Gastroesophageal sphincter (tissue), 4 donors: Measurements from ENCODE around the gene MSANTD1. TPM values are rescaled to one million over a fixed set of nuclear protein-coding genes. Genes with fewer than 3 reads are reported as not detected.

ENCODE experiments used
- ATAC-seq: fragments of 150-250 bp; one replicate; pipeline ENCODE4 v1.9.1; 2016; ENCODE audit warnings: mild to moderate bottlenecking, moderate library complexity
- H3K27ac ChIP-seq, 4 donors: fragments of 200-600 bp; sonication (generic) in 3 of 4; 1 replicate in 3 of 4; 2 replicates in 1 of 4; pipeline ENCODE4 v1.5.1; 2016 to 2019
- H3K27me3 ChIP-seq: fragments of 200-600 bp; sonication (generic); one replicate; pipeline ENCODE4 v1.5.1; 2019
- H3K36me3 ChIP-seq, 2 donors: fragments of 200-600 bp; sonication (generic); one replicate each; pipeline ENCODE4 v1.5.1; 2019; ENCODE audit warnings: control low read depth in 1 of 2
- H3K4me1 ChIP-seq, 3 donors: fragments of 200-600 bp; sonication (generic); 1 replicate in 2 of 3; 2 replicates in 1 of 3; pipeline ENCODE4 v1.5.1; 2016 to 2019; ENCODE audit warnings: control low read depth in 2 of 3
- H3K4me3 ChIP-seq, 2 donors: fragments of 200-600 bp; sonication (generic); one replicate each; pipeline ENCODE4 v1.5.1; 2019; ENCODE audit warnings: mild to moderate bottlenecking in 1 of 2, moderate library complexity in 1 of 2
- H3K9me3 ChIP-seq, 3 donors: fragments of 200-600 bp; sonication (generic); one replicate each; pipeline ENCODE4 v1.5.1; 2017 to 2019; ENCODE audit warnings: control low read depth in 2 of 3
- CTCF ChIP-seq, 4 experiments: fragments of 200-600 bp in 2 of 4; fragments of 450-650 bp in 2 of 4; sonication (generic) in 1 of 4; IDR thresholded peaks; one replicate each; pipeline ENCODE4 v1.5.1; 2017 to 2019; ENCODE audit warnings: antibody characterized with exemption in 4 of 4, mild to moderate bottlenecking in 2 of 4, moderate library complexity in 2 of 4
- EP300 ChIP-seq: sonication (generic); formaldehyde crosslinking; IDR thresholded peaks from one replicate; pipeline ENCODE4 v1.6.1; 2017; ENCODE audit warnings: antibody characterized with exemption, mild to moderate bottlenecking
- POLR2A ChIP-seq, 2 donors: fragments of 450-650 bp; IDR thresholded peaks; one replicate each; pipeline ENCODE4 v1.6.1; 2017; ENCODE audit warnings: antibody characterized with exemption in 2 of 2, mild to moderate bottlenecking in 2 of 2, moderate library complexity in 1 of 2
- POLR2AphosphoS5 ChIP-seq: sonication (generic); formaldehyde crosslinking; IDR thresholded peaks from one replicate; pipeline ENCODE4 v1.6.1; 2017; ENCODE audit warnings: antibody characterized with exemption
- WGBS, 2 donors: methylation state at CpG; one replicate each; pipeline ENCODE4 v1.1.5; 2018; ENCODE audit warnings: low coverage in 1 of 2; 5-methylcytosine and 5-hydroxymethylcytosine counted together
- total RNA-seq, 4 donors: library from RNA; depleted of rRNA; stranded (reverse); fragments of >200 nt; gene quantifications; one replicate each; pipeline ENCODE4 v1.1.0, GENCODE V29; 2016

Gene MSANTD1
- total RNA-seq, 4 donors from 2014 or later, result 0.78 to 6.9 (median 1.5) TPM; not detected in 1

- no peak for TF ChIP-seq EP300
- no peak for TF ChIP-seq CTCF (IDR thresholded peaks at IDR 0.05)
- no peak for TF ChIP-seq POLR2AphosphoS5
- no peak for TF ChIP-seq POLR2A (IDR thresholded peaks at IDR 0.05)
- H3K4me3 ChIP-seq, result no peak overlapping the region
- no peak overlapping the region for H3K27ac ChIP-seq
- no CpG with 5 or more reads among the region's 13 CpGs for WGBS, 2 donors
- no peaks in the 10 kb centered on the region for H3K27me3 ChIP-seq
- H3K36me3 ChIP-seq, result peaks cover 0 to 19% of the 10 kb centered on the region in 2 donors
- no peaks in the 10 kb centered on the region for H3K9me3 ChIP-seq
- no peak for ATAC-seq
- peaks cover 0 to 7% (median 0%) of the 10 kb centered on the region in 3 donors for H3K4me1 ChIP-seq
These were observed 4.8 kb downstream of the MSANTD1 start for GRCh38 chr4:3253808-3254207.

GRCh38 chr4:3254302-3255131 is 5.6 kb downstream of the MSANTD1 start:
- no peak for ATAC-seq
- Histone ChIP-seq H3K4me3 (no peak overlapping the region), H3K36me3 (peaks cover 0 to 19% of the 10 kb centered on the region in 2 donors), H3K4me1 (peaks cover 0 to 7% (median 0%) of the 10 kb centered on the region in 3 donors), H3K27me3 (no peaks in the 10 kb centered on the region), H3K27ac (no peak overlapping the region), H3K9me3 (no peaks in the 10 kb centered on the region)
- TF ChIP-seq POLR2A (IDR thresholded peaks at IDR 0.05), result no peak
- no peak for TF ChIP-seq EP300
- no peak for TF ChIP-seq POLR2AphosphoS5
- TF ChIP-seq CTCF (IDR thresholded peaks at IDR 0.05), result no peak
- 93 to 96% methylated on average over 3 to 4 of the region's 14 CpGs for WGBS, 2 donors

GRCh38 chr4:3255611-3256186 is 6.7 kb downstream of the MSANTD1 start:
- Histone ChIP-seq H3K4me3 (no peak overlapping the region), H3K27me3 (no peaks in the 10 kb centered on the region), H3K4me1 (peaks cover 0 to 7% (median 0%) of the 10 kb centered on the region in 3 donors), H3K9me3 (no peaks in the 10 kb centered on the region), H3K27ac (no peak overlapping the region), H3K36me3 (peaks cover 0 to 19% of the 10 kb centered on the region in 2 donors)
- TF ChIP-seq EP300, result no peak
- TF ChIP-seq CTCF (IDR thresholded peaks at IDR 0.05), result no peak
- no peak for TF ChIP-seq POLR2A (IDR thresholded peaks at IDR 0.05)
- no peak for TF ChIP-seq POLR2AphosphoS5
- ATAC-seq, result no peak
- 60% methylated on average over 1 of the region's 36 CpGs; no CpG with 5 or more reads in 1 of the 2 donors for WGBS, 2 donors

GRCh38 chr4:3256230-3257102 is 7.5 kb downstream of the MSANTD1 start:
- Histone ChIP-seq H3K9me3 (no peaks in the 10 kb centered on the region), H3K27me3 (no peaks in the 10 kb centered on the region), H3K4me1 (no peaks in the 10 kb centered on the region), H3K27ac (no peak overlapping the region), H3K4me3 (no peak overlapping the region), H3K36me3 (peaks cover 0 to 19% of the 10 kb centered on the region in 2 donors)
- TF ChIP-seq EP300, result no peak
- TF ChIP-seq POLR2A (IDR thresholded peaks at IDR 0.05), result no peak
- no peak for TF ChIP-seq CTCF (IDR thresholded peaks at IDR 0.05)
- TF ChIP-seq POLR2AphosphoS5, result no peak
- 88% methylated on average over 12 of the region's 21 CpGs; no CpG with 5 or more reads in 1 of the 2 donors for WGBS, 2 donors
- no peak for ATAC-seq
